PC-3 (cell line): ENCODE data around the gene SHISA6. TPM values are rescaled to one million over a fixed set of nuclear protein-coding genes. Genes with fewer than 3 reads are reported as not detected.

ENCODE experiments used
- ATAC-seq: fragments of 200-7000 bp; cut with Tn5 transposase; 2 replicates; pipeline ENCODE4 v1.9.1; 2020; ENCODE audit warnings: mild to moderate bottlenecking, moderate library complexity
- BruUV-seq: library from RNA; stranded (reverse); fragments of 400-500 nt; replicated peaks from 2 replicates; lab custom pipeline; 2021; lab: Mats Ljungman, UMichigan
- CTCF ChIA-PET: fragments of 300-600 bp; sonication (Branson Sonifier 250); formaldehyde crosslinking; loops from one replicate; lab custom pipeline; 2022; ENCODE audit warnings: antibody characterized with exemption; lab: Charles Lee
- POLR2A ChIA-PET: fragments of 300-600 bp; sonication (Branson Sonifier 250); formaldehyde crosslinking; loops from one replicate; lab custom pipeline; 2022; ENCODE audit warnings: antibody characterized with exemption; ENCODE audit not compliant: unreplicated experiment; lab: Charles Lee
- DNase-seq: peaks from one replicate; pipeline ENCODE4 v3.0.0-alpha.2; 2015
- H2AFZ ChIP-seq: fragments of 300-600 bp; sonication (generic); 2 replicates; pipeline ENCODE4 v1.6.0; 2016; ENCODE audit warnings: antibody characterized with exemption, low read length
- H3F3A ChIP-seq: fragments of 300-600 bp; sonication (generic); one replicate; pipeline ENCODE4 v1.6.0; 2017; ENCODE audit warnings: antibody characterized with exemption, low read length, control low read depth, mild to moderate bottlenecking; ENCODE audit not compliant: unreplicated experiment
- H3K27ac ChIP-seq: fragments of 300-600 bp; sonication (generic); 2 replicates; pipeline ENCODE4 v1.5.1; 2016; ENCODE audit warnings: mild to moderate bottlenecking, low read length
- H3K27me3 ChIP-seq: fragments of 300-600 bp; sonication (generic); 2 replicates; pipeline ENCODE4 v1.6.1; 2016; ENCODE audit warnings: low read length, mixed read lengths
- H3K36me3 ChIP-seq: fragments of 300-600 bp; sonication (generic); 2 replicates; pipeline ENCODE4 v1.6.1; 2016; ENCODE audit warnings: low read depth, mixed run types, low read length, mixed read lengths
- H3K4me1 ChIP-seq: fragments of 300-600 bp; sonication (generic); 2 replicates; pipeline ENCODE4 v1.5.1; 2016; ENCODE audit warnings: low read length; ENCODE audit not compliant: insufficient read depth
- H3K4me2 ChIP-seq: fragments of 300-600 bp; sonication (generic); 2 replicates; pipeline ENCODE4 v1.6.0; 2016; ENCODE audit warnings: low read length
- H3K4me3 ChIP-seq: fragments of 300-600 bp; sonication (generic); 2 replicates; pipeline ENCODE4 v1.5.1; 2016; ENCODE audit warnings: mild to moderate bottlenecking, low read length, mixed read lengths
- H3K79me2 ChIP-seq: fragments of 300-600 bp; sonication (generic); 2 replicates; pipeline ENCODE4 v1.6.1; 2017; ENCODE audit warnings: low read length, mixed read lengths
- H3K9ac ChIP-seq: fragments of 300-600 bp; sonication (generic); 2 replicates; pipeline ENCODE4 v1.6.0; 2016; ENCODE audit warnings: mild to moderate bottlenecking, low read length
- H3K9me2 ChIP-seq: fragments of 300-600 bp; sonication (generic); replicated peaks from 2 replicates; pipeline ENCODE4 v1.6.1; 2016; ENCODE audit warnings: mixed run types, low read length, mixed read lengths
- H3K9me3 ChIP-seq: fragments of 300-600 bp; sonication (generic); 2 replicates; pipeline ENCODE4 v1.6.1; 2016; ENCODE audit warnings: low read length, mixed read lengths
- H4K20me1 ChIP-seq: fragments of 300-600 bp; sonication (generic); 2 replicates; pipeline ENCODE4 v1.6.1; 2016; ENCODE audit warnings: low read length, mixed read lengths
- CTCF ChIP-seq: fragments of 300-600 bp; sonication (generic); conservative IDR thresholded peaks from 2 replicates; pipeline ENCODE4 v1.5.1; 2017; ENCODE audit warnings: antibody characterized with exemption, low read depth, mild to moderate bottlenecking, low read length
- EZH2 ChIP-seq: fragments of 300-600 bp; sonication (generic); IDR thresholded peaks from one replicate; pipeline ENCODE4 v1.6.1; 2017; ENCODE audit warnings: antibody characterized with exemption, mild to moderate bottlenecking, low read length; ENCODE audit not compliant: unreplicated experiment
- EZH2phosphoT487 ChIP-seq: fragments of 300-600 bp; sonication (generic); IDR thresholded peaks from 2 replicates; pipeline ENCODE4 v1.6.1; 2018; ENCODE audit warnings: mild to moderate bottlenecking, antibody characterized with exemption, low read length, borderline replicate concordance
- intact Hi-C: fragments of 100-400 bp; cut with micrococcal nuclease; formaldehyde crosslinking; loops from 2 replicates; pipeline ENCODE4 v1.9.0; 2023
- total RNA-seq: library from RNA; depleted of rRNA; stranded (reverse); fragments of >200 nt; gene quantifications from 2 replicates; pipeline ENCODE4 v1.2.3, GENCODE V29; 2014

SHISA6 gene
- total RNA-seq, 1 experiment from 2014 or later = not detected

GRCh38 chr17:11514981-11515680, 274.1 kb downstream of the SHISA6 start:
- CTCF ChIA-PET = no interaction called here
- H3K4me2 ChIP-seq = no peak overlapping the region
- intact Hi-C loops = no loop called here
- H3K27ac ChIP-seq = no peak overlapping the region
- no peak overlapping the region for H3K4me3 ChIP-seq
- DNase-seq = no peak
- ATAC-seq = no peak
- TF ChIP-seq CTCF = no peak
- TF ChIP-seq EZH2 = no peak
- no peak for TF ChIP-seq EZH2phosphoT487
- no peaks in the 10 kb centered on the region for H4K20me1 ChIP-seq
- H3K9me3 ChIP-seq = no peaks in the 10 kb centered on the region
- no peaks in the 10 kb centered on the region for H3K9me2 ChIP-seq
- H3F3A ChIP-seq = no peaks in the 10 kb centered on the region
- H3K27me3 ChIP-seq = no peaks in the 10 kb centered on the region
- H3K9ac ChIP-seq = no peak overlapping the region
- H3K4me1 ChIP-seq = no peaks in the 10 kb centered on the region
- no TSS peak for BruUV-seq
- no peaks in the 10 kb centered on the region for H3K79me2 ChIP-seq
- no peak overlapping the region for H2AFZ ChIP-seq
- POLR2A ChIA-PET = no interaction called here
- H3K36me3 ChIP-seq = no peaks in the 10 kb centered on the region

GRCh38 chr17:11515901-11516300, 274.9 kb downstream of the SHISA6 start:
- Histone ChIP-seq H3K9ac (no peak overlapping the region), H3K4me3 (no peak overlapping the region), H3K9me3 (no peaks in the 10 kb centered on the region), H3K79me2 (no peaks in the 10 kb centered on the region), H3K27me3 (no peaks in the 10 kb centered on the region), H3K9me2 (no peaks in the 10 kb centered on the region), H4K20me1 (no peaks in the 10 kb centered on the region), H3F3A (no peaks in the 10 kb centered on the region), H2AFZ (no peak overlapping the region), H3K4me2 (no peak overlapping the region), H3K27ac (no peak overlapping the region), H3K36me3 (no peaks in the 10 kb centered on the region), H3K4me1 (no peaks in the 10 kb centered on the region)
- DNase-seq (no peak), ATAC-seq (no peak)
- intact Hi-C loops = no loop called here
- no TSS peak for BruUV-seq
- POLR2A ChIA-PET = no interaction called here
- TF ChIP-seq CTCF (no peak), EZH2phosphoT487 (no peak), EZH2 (no peak)
- CTCF ChIA-PET = no interaction called here

GRCh38 chr17:11535231-11535630, 294.2 kb downstream of the SHISA6 start:
- Histone ChIP-seq H4K20me1 (no peaks in the 10 kb centered on the region), H3K36me3 (no peaks in the 10 kb centered on the region), H2AFZ (no peak overlapping the region), H3K4me1 (no peaks in the 10 kb centered on the region), H3K9ac (no peak overlapping the region), H3K4me3 (no peak overlapping the region), H3K27me3 (no peaks in the 10 kb centered on the region), H3F3A (no peaks in the 10 kb centered on the region), H3K4me2 (no peak overlapping the region), H3K9me3 (no peaks in the 10 kb centered on the region), H3K9me2 (no peaks in the 10 kb centered on the region), H3K27ac (no peak overlapping the region), H3K79me2 (no peaks in the 10 kb centered on the region)
- BruUV-seq = no TSS peak
- ChIA-PET CTCF (no interaction called here), POLR2A (no interaction called here)
- no peak for ATAC-seq
- intact Hi-C loops = no loop called here
- TF ChIP-seq EZH2 (no peak), EZH2phosphoT487 (no peak), CTCF (no peak)
- no peak for DNase-seq
